C4-2B (cell line): ENCODE data around the gene AHNAK.

Experiments
- H3K27ac ChIP-seq: fragments of 450-650 bp; 2 replicates; pipeline ENCODE4 v1.5.1; 2017
- ZFX ChIP-seq: fragments of 450-650 bp; IDR thresholded peaks from 2 replicates; pipeline ENCODE4 v1.6.1; 2017
- TF ChIP-seq, protein P1 (sequence below): fragments of 450-650 bp; conservative IDR thresholded peaks from 2 replicates; pipeline ENCODE4 v1.5.1; 2017; ENCODE audit warnings: mild to moderate bottlenecking

Gene AHNAK

DNA sequence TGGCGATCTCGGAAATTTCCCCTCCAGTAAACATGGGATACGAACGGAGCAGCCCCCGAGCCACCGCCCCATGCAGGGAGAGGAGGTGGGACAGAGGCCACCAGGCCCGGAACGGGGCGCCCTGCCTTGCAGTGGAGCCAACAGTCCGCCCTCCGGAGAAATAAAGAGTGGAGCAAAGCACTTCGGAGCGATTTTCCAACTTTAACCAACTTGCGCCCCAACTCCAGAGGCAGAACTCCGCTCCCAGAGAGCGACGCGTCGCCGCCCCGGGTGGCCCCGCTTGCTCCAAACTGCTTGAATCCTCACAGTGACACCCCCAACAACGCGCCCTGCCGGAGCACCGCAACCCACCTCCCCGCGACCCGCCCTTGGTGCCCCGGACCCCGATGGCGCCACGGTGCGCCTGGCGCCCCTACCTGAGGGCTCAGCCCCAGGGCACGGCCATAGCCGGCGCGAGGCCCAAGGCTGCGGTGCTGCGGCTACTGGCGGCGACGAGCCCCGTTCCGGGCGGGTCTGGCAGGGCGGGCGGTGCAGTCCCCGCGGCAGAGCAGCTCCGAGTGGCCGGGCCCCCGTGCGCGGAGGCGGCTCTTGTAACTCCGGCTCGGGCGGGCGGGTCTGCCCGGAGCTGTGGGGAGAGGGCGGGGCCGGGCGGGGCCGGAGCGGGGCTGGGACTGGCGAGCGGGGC lies at the start of gene AHNAK:
Gene AHNAK (minus strand): TSS at position 563 of the 685 bp plus-strand sequence. CDS start 10,708 bp downstream, outside the sequence.
- peak within 1 kb of the TSS; percentile 75 for H3K27ac ChIP-seq
- TF ChIP-seq, protein P1, sequence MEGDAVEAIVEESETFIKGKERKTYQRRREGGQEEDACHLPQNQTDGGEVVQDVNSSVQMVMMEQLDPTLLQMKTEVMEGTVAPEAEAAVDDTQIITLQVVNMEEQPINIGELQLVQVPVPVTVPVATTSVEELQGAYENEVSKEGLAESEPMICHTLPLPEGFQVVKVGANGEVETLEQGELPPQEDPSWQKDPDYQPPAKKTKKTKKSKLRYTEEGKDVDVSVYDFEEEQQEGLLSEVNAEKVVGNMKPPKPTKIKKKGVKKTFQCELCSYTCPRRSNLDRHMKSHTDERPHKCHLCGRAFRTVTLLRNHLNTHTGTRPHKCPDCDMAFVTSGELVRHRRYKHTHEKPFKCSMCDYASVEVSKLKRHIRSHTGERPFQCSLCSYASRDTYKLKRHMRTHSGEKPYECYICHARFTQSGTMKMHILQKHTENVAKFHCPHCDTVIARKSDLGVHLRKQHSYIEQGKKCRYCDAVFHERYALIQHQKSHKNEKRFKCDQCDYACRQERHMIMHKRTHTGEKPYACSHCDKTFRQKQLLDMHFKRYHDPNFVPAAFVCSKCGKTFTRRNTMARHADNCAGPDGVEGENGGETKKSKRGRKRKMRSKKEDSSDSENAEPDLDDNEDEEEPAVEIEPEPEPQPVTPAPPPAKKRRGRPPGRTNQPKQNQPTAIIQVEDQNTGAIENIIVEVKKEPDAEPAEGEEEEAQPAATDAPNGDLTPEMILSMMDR = no peak
- TF ChIP-seq ZFX = no peak; the same call in 1 of the 2 replicates

GRCh38 chr11:62595124-62595523 lies 48.5 kb upstream of the AHNAK start:
- H3K27ac ChIP-seq = no peak overlapping the region
- TF ChIP-seq ZFX = no peak
- TF ChIP-seq, protein P1 = no peak

DNA sequence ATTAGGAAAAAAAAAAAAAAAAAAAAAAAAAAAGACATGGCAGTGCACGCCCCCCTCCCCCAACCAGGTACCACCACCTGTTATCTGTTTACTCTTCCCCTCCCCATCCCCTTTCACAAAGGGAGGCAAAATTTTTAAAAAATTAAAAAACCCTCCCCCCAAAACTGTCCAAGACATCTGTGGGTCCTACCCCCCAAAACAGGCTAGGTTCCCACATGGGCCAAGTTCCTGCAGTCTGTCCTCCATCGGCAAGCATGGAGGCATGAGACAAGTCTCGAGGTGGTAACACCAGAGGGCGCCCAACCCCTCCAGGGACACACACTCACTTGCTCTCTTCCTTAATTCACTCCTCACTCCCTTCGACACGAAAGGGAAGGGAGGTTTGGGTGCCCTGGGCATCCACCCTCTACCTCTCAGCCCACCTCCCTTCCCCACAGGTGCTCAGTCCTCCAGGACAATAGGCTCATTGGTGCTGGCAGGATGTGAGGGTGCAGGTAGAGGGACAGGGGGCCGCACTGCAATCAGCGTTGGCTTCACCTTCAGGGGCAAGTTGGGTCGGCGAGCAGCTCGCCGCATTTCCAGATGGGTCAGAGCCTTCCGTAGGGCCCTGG lies 46.9 kb upstream of the AHNAK start:
- H3K27ac ChIP-seq = peak overlapping the region; percentile 78; the same call in 1 of the 2 replicates
- TF ChIP-seq, protein P1 = peak; percentile 78
- no peak for TF ChIP-seq ZFX

GRCh38 chr11:62592989-62593421 lies 46.4 kb upstream of the AHNAK start:
- peak overlapping the region; percentile 78 for H3K27ac ChIP-seq

GRCh38 chr11:62592146-62592815 lies 45.7 kb upstream of the AHNAK start:
- TF ChIP-seq, protein P1 = no peak
- H3K27ac ChIP-seq = peak overlapping the region; percentile 78

More at GRCh38 chr11:62592989-62593421, 46.4 kb upstream of the AHNAK start:
- TF ChIP-seq, protein P1 = no peak
- no peak for TF ChIP-seq ZFX

- TF ChIP-seq, protein P1 = no peak
- TF ChIP-seq ZFX = no peak
- H3K27ac ChIP-seq = peak within 1 kb of the TSS; percentile 78
Measured at GRCh38 chr11:62591448-62592145, 45.0 kb upstream of the AHNAK start, which contains the start of gene TUT1. Gene TUT1, minus strand, starts transcription at chr11:62591523. Its CDS starts 38 bp downstream, at chr11:62591485.
